PC-9 (cell line): ENCODE results near the gene RAB3C.

Experiments
- EZH2 ChIP-seq: fragments of 200-600 bp; sonication (generic); IDR thresholded peaks from 2 replicates; pipeline ENCODE4 v1.8.0; 2017; ENCODE audit warnings: antibody characterized with exemption, low read depth
- TF ChIP-seq, protein P1 (sequence below): fragments of 200-600 bp; sonication (generic); conservative IDR thresholded peaks from 2 replicates; pipeline ENCODE4 v1.6.1; 2017; ENCODE audit warnings: mixed run types, antibody characterized with exemption, mild to moderate bottlenecking, moderate library complexity

DNA sequence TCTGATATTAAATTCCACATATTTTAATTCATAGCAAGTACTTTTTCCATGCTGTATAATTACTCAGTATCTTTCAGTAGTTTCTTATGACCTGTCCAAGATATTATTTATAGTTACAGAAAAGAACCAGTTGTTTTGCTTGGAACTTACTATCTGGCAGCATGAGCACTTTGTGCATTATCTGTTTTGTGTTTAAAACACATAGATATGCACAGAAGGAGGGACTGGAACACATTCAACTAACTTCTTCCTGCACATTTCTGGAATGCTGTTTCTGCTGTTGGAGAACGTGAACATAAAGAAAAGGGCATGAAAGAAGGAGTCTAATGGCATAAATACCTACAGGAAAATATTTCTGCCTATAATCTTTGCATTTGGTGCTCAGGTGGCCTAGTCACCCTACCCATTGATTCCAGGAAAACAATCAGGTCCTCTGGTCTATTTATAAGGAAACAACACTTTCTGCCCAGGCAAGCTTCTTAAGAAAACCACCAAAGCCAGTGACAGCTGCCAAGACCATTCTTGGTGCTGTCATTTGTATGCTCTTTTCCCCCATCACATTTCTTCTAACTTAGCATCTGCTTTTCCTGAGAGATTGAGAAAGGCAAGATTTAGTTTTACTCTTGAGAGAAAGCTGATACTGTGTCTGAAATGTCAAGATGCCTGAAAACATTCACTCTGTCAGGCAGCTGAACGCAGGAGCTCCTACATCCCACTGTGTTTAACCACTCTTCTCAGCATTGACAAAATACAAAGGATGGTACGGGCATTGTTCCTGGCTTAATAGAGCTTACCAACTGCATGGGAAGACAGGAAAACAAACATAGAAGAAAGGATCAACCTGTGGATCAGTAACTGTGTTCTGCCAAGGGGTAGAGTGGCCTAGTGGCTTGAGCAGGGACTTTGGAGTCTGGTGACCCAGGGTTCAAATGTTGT is 40.3 kb downstream of the RAB3C start:
- TF ChIP-seq, protein P1, sequence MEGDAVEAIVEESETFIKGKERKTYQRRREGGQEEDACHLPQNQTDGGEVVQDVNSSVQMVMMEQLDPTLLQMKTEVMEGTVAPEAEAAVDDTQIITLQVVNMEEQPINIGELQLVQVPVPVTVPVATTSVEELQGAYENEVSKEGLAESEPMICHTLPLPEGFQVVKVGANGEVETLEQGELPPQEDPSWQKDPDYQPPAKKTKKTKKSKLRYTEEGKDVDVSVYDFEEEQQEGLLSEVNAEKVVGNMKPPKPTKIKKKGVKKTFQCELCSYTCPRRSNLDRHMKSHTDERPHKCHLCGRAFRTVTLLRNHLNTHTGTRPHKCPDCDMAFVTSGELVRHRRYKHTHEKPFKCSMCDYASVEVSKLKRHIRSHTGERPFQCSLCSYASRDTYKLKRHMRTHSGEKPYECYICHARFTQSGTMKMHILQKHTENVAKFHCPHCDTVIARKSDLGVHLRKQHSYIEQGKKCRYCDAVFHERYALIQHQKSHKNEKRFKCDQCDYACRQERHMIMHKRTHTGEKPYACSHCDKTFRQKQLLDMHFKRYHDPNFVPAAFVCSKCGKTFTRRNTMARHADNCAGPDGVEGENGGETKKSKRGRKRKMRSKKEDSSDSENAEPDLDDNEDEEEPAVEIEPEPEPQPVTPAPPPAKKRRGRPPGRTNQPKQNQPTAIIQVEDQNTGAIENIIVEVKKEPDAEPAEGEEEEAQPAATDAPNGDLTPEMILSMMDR: no peak
- TF ChIP-seq EZH2: no peak
